ENCODE results near the gene LAMC3.

Gene LAMC3

DNA sequence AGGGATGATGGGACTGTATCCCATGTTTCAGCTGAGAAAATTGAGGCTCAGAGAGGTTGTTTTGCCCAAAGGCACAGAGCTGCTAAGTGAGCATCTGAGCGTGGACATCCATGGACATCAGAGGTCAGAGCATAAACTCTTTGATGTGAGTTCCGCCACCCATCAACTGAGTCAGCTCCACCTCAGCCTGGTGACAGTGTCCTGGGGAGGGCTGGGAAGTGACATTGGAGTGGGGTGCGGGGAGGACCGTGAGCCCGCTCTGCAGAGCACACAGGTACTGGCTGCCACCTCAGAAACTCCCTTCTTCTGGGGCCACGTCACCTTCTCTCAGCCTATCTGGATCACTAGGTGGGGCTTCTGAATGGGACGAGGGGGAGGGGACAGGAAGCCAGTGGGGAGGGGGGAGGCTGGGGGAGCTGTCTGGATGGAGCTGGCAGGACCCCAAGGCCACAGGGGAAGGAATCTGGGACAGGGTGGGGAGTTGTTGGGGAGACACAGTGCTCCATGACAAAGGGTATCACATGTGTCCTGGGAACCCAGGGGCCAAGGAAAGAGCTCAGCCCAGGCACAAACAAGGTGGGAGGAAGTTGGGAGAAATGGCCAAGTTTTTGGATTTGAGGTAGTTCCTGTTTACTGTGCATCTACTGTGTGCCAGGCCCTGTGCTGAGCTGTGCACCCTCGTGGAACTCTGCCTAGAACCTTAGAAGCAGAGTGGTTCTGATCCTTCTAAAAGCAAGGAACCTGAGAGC is 2.5 kb downstream of the LAMC3 start:
- DNase-seq (ENCODE audit: low spot score): no peak

DNA sequence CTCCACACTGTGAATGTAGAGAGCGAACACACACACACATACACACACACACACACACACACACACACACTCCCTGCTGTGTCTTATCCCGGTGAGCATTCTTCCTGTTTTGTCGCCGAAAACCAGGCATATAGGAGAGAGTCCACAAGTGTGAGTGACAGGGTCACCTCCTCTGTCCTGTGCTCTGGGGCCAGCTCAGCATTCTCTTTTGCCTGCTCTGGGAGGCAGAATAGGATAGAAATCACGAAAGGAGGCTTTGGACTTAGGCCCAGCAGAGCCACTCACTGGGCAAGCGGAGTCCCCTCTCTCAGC is 3.0 kb downstream of the LAMC3 start:
- DNase-seq (ENCODE audit: low spot score): no peak

DNA sequence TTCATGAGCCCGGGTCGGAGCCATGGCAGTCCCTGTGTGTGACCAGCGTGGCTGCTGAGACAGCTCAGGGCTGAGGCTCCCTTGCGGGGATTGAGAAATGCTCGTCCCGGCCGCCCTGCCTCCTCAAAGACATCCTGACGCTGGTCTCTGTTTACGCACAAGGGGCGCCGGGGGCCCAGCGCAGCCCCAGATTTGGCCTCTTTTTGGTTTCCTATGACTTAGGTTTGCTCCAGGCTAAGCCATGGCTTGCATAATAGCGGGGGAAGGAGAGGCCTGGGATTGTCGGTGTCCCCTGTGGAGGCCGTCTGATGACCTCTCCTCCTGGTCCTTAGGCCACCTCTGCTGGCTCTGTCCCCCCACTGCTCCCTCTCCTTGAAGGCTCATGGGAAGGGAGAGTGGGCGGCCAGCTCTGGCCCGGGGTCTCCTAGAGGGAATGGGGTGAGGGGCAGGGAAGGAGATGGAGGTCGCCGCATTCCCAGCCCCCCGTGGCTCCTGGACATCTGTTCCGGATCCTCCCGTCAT is 3.5 kb downstream of the LAMC3 start:
- DNase-seq (ENCODE audit: low spot score): no peak

DNA sequence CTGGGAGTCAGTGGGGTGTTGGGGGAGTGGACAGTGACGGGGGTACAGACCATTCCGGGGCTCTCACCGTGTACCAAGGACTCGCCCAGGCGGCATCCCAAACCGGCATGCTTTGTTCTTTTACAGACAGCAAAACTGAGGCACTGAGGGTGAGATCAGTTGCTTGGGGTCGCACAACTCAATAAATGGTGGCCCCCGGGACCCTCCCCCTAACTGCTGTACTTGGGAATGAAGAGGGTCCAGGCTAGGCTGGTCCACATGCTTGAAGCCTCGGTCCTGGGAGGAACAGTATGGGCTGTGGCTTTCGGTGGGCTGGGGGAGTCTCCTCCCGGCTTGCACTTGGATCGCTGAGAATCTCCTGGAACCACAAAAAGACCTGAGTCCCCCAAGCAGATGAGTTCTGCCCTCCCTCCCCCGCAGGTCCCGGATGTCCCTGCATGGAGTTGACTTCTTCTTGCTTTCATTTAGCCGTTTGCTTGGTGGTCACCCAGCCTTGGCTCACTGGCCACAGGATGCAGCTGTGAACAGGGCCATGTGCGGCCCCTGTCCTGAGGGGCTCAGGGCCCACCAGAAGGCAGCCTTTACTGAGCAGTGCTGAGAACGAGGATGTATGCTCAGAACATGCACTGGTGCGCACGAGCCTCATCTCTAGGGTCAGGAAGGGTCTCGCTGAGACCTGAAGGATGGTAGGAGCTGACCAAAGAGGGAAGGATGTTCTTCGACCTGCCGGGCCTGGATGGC is 4.2 kb downstream of the LAMC3 start:
- no peak for DNase-seq (ENCODE audit: low spot score)

- DNase-seq (ENCODE audit: low spot score): no peak
Measured at GRCh38 chr9:131013771-131014676, 5.0 kb downstream of the LAMC3 start.

DNA sequence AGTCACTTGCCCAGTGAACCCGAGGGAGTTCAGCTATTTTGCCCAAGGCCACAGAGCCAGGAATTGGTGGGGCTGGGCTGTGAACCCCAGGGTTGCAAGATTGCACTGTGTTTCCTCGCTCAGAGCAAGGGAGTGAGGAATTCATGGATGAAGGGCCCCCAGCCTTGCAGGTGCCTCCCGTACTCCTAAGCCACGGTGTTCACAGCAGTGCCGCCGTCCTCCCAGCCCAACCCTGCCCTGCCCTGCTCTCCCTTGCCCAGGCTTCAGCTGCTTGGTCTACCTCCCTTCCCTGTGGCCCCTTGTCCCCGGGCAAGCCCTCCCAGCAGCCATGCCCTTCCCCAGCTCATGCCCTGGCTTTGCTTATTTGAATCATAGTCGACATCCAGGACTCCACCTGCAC is 6.1 kb downstream of the LAMC3 start:
- DNase-seq (ENCODE audit: low spot score): no peak

DNA sequence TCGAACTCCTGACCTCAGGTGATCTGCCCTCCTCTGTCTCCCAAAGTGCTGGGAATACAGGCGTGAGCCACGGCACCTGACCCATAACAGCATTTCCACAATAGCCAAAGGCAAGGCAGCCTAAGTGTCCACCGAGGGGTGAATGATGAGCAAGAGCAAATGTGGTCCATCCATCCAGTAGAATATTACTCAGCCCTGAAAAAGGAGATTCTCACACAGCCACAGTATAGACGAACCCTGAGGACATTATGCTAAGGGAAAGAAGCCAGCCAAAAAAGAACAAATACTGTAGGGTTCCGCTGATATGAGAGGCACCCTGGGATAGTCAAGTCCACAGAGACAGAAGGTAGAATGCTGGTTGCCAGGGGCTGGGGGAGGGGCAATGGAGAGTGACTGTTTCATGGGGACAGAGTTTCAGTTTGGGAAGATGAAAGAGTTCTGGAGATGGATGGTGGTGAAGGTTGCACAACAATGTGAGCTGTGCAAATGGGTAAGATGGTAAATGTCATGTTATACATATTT is 7.0 kb downstream of the LAMC3 start:
- no peak for DNase-seq (ENCODE audit: low spot score)

DNA sequence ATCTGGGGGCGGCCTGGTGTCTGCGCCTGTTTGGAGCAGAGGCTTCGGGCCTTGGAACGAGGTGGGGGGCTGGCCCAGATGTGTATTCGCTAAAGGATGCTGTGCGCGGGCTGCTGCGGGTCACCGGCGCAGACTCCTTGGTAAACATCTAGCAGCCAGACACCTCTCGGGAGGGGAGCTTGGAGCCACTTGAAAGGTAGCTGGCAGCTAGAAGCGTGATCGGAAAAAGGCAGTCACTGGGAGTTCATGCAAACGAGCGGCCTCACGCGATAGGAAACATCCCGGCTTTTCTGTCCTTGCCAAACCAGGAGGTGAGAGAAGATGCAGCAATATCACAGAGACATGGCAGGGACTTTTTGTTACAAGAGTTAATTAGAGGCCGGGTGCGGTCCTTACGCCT is 8.1 kb downstream of the LAMC3 start:
- DNase-seq (ENCODE audit: low spot score): no peak

DNA sequence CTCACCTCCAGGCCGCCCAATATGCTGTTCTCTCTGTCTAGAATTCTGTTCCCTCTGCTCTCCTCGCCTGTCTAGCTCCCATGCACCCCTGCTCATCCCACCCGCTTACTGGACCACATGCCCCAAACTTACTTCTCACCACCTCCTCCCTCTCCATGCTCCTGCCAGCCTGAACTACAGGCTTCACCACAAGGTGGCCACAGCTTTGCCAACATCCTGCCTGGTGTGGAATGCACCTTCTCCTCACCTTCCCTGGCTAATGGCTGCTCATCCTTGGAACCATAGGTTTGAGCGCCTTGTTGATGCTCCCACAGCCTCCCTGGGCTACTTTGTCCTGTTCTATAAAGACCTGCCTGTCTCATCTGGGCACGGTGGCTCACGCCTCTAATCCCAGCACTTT is 9.6 kb downstream of the LAMC3 start:
- DNase-seq (ENCODE audit: low spot score): no peak

- DNase-seq (ENCODE audit: low spot score): no peak
Measured at GRCh38 chr9:131019388-131020239, 10.6 kb downstream of the LAMC3 start.

DNA sequence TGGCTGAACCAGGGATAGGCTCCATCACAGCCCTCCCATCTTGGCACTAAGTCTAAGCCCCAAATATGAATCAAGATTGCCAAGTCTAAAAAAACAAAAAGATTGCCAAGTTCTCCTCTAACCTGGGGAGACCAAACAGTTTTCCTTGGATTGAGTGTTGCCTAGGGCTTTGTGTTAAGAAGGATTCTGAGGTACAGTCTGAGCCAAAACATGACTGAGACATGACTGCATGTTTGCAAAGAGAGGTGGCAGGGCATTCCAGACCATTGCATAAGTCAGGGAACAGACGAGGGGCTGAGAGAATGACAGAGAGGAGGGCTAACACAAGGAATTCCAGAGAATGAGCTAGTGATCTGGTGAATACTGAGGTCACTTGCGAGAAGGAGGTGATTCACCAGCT is 11.4 kb downstream of the LAMC3 start:
- DNase-seq (ENCODE audit: low spot score): no peak

DNA sequence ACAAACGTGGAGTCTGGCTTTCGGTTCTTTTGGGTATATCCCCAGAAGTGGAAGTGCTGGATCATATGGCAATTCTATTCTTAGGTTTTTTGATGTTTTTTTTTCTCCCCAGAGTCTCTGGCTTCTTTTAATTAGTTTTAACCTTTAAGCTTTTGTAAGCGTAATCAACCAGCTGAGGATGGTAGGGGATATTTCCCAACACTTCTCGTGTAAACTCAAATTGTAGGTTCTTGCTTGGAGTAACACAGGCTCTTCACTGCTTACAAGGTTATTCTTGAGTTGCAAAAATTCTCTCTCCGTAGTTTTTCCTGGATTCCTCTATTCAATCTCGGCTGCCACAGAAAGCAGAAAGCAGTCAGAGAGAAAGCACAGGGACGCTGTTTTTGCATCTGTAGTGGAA is 11.9 kb downstream of the LAMC3 start:
- DNase-seq (ENCODE audit: low spot score): no peak

GRCh38 chr9:131021785-131022184 is 12.8 kb downstream of the LAMC3 start:
- no peak for DNase-seq (ENCODE audit: low spot score)

GRCh38 chr9:131024978-131025868 is 16.2 kb downstream of the LAMC3 start:
- DNase-seq (ENCODE audit: low spot score): no peak

- DNase-seq (ENCODE audit: low spot score): no peak
Measured at GRCh38 chr9:131025953-131026858, 17.2 kb downstream of the LAMC3 start.

DNA sequence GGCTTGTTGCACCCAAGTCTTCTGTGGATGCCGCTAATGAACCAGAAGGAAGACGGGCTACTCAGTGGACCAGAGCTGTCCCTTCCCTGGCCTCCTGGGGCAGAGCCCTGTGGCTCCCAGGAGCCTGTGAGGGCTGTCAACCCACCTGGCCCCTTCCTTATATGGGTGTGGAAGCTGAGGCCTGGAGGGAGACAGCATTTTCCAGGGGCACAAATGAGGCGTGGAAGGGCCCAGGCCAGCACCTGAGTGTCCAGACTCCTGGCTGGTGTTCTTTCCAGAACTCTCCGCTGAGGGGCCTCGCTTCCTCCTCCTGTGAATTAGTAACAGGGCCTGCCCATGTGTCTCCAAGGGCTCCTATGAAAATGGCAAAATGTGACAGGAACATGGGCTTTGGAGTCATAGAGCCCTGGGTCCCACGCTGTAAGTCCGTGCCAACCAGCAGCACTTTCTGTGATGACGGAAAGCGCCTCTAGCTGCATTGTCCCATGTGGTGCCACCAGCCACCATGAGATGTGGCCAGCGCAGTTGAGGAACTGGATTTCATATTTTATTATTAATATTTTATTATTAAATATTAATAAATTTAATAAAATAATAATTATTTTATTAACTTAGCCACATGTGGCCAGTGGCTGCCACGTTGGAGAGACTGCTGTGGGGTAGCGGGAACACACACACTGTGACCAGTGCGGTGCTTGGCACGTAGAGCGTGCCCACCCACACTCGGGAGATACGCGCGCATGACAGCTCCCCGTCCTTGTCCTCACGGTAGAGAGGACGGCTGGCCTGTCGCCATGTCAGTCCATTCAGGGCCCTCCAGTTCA is 18.3 kb downstream of the LAMC3 start:
- DNase-seq (ENCODE audit: low spot score): no peak

DNA sequence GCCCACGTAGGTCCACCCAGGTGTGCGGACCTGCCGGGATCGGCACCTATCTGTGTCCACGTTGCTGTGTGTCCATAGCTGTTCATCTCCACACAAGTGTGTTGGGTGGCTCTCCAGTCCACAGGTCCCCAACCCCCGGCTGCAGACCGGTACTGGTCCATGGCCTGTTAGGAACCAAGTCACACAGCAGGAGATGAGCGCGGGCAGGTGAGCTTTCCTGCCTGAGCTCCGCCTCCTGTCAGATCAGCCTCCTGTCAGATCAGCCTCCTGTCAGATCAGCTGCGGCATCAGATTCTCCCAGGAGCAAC is 18.9 kb downstream of the LAMC3 start:
- DNase-seq (ENCODE audit: low spot score): no peak

GRCh38 chr9:131028221-131028884 is 19.4 kb downstream of the LAMC3 start:
- DNase-seq (ENCODE audit: low spot score): no peak

Data from left forelimb (tissue), 1 donor.